Mesenchymal stem cell (in vitro differentiated cells and primary cell): ENCODE measurements around the gene DNAI4. TPM values are rescaled to one million over a fixed set of nuclear protein-coding genes. Genes with fewer than 3 reads are reported as not detected.
A peak's percentile ranks its signal among the peaks of the same experiment; 100 is the strongest.
"Not testable (repeated sequence)": the region's sequence is repeated elsewhere in the genome, so short reads cannot be mapped to it uniquely, and the experiment has no call there.

Source experiments
- DNase-seq: peaks from one replicate; pipeline ENCODE4 v3.0.0-alpha.2; 2013
- H2AFZ ChIP-seq: one replicate; pipeline ENCODE4 v1.6.1; 2013; ENCODE audit warnings: low read depth, mild to moderate bottlenecking, control low read depth, inconsistent platforms, low read length, moderate library complexity
- H2AK5ac ChIP-seq: 2 replicates; pipeline ENCODE4 v1.6.1; 2013; ENCODE audit warnings: low read length, moderate library complexity, mild to moderate bottlenecking, inconsistent platforms; ENCODE audit not compliant: severe bottlenecking
- H2BK120ac ChIP-seq: one replicate; pipeline ENCODE4 v1.6.1; 2013; ENCODE audit warnings: low read depth, mild to moderate bottlenecking, inconsistent platforms, low read length, moderate library complexity
- H2BK12ac ChIP-seq, 2 experiments: one replicate each; pipeline ENCODE4 v1.6.1; 2013; ENCODE audit warnings: inconsistent platforms in 2 of 2, low read length in 2 of 2, mild to moderate bottlenecking in 2 of 2, moderate library complexity in 2 of 2, control low read depth in 1 of 2
- H2BK15ac ChIP-seq: one replicate; pipeline ENCODE4 v1.6.1; 2013; ENCODE audit warnings: mild to moderate bottlenecking, low read depth, inconsistent platforms; ENCODE audit not compliant: poor library complexity, severe bottlenecking
- H2BK5ac ChIP-seq: 2 replicates; pipeline ENCODE4 v1.6.1; 2013; ENCODE audit warnings: low read depth, mild to moderate bottlenecking, low read length, control low read depth, inconsistent platforms; ENCODE audit not compliant: poor library complexity, severe bottlenecking
- H3K14ac ChIP-seq, 2 experiments: one replicate each; pipeline ENCODE4 v1.6.1; 2013; ENCODE audit warnings: inconsistent platforms in 2 of 2, low read length in 2 of 2, control low read depth in 1 of 2, mild to moderate bottlenecking in 1 of 2, moderate library complexity in 1 of 2
- H3K18ac ChIP-seq, 2 experiments: one replicate each; pipeline ENCODE4 v1.6.1; 2013; ENCODE audit warnings: inconsistent platforms in 2 of 2, low read length in 2 of 2, control low read depth in 1 of 2, low read depth in 1 of 2, mild to moderate bottlenecking in 1 of 2
- H3K23ac ChIP-seq, 2 experiments: one replicate each; pipeline ENCODE4 v1.6.1; 2013; ENCODE audit warnings: inconsistent platforms in 2 of 2, low read length in 2 of 2, mild to moderate bottlenecking in 2 of 2, moderate library complexity in 2 of 2, control low read depth in 1 of 2
- H3K27ac ChIP-seq: 2 replicates; pipeline ENCODE4 v1.5.1; 2013; ENCODE audit warnings: mild to moderate bottlenecking, moderate library complexity, low read length, control low read depth, inconsistent platforms; ENCODE audit not compliant: poor library complexity, severe bottlenecking
- H3K27me3 ChIP-seq, 2 experiments: 2 replicates each; pipeline versions ENCODE4 v1.6.1 to v1.7.0; 2013; ENCODE audit warnings: low read length in 2 of 2, mild to moderate bottlenecking in 2 of 2, moderate library complexity in 2 of 2, control low read depth in 1 of 2, inconsistent platforms in 1 of 2; ENCODE audit not compliant: control insufficient read depth in 1 of 2, insufficient read depth in 1 of 2
- H3K36me3 ChIP-seq, 2 experiments: 2 replicates each; pipeline versions ENCODE4 v1.6.1 to v1.7.0; 2013; ENCODE audit warnings: low read length in 2 of 2, control low read depth in 1 of 2, inconsistent platforms in 1 of 2, low read depth in 1 of 2, mild to moderate bottlenecking in 1 of 2; ENCODE audit not compliant: insufficient read depth in 2 of 2, control insufficient read depth in 1 of 2
- H3K4ac ChIP-seq, 2 experiments: one replicate each; pipeline ENCODE4 v1.6.1; 2013; ENCODE audit warnings: inconsistent platforms in 2 of 2, low read length in 2 of 2, mild to moderate bottlenecking in 2 of 2, moderate library complexity in 2 of 2, control low read depth in 1 of 2, low read depth in 1 of 2
- H3K4me1 ChIP-seq: 2 replicates; pipeline ENCODE4 v1.6.1; 2013; ENCODE audit warnings: low read depth, low read length, control low read depth; ENCODE audit not compliant: control insufficient read depth, insufficient read depth
- H3K4me2 ChIP-seq: 2 replicates; pipeline ENCODE4 v1.6.1; 2013; ENCODE audit warnings: low read length, mild to moderate bottlenecking, inconsistent platforms; ENCODE audit not compliant: poor library complexity, severe bottlenecking
- H3K4me3 ChIP-seq, 2 experiments: 2 replicates each; pipeline versions ENCODE4 v1.5.1 to v1.7.0; 2013; ENCODE audit warnings: low read length in 2 of 2, mild to moderate bottlenecking in 2 of 2, control low read depth in 1 of 2, low read depth in 1 of 2; ENCODE audit not compliant: insufficient read depth in 1 of 2
- H3K79me1 ChIP-seq: replicated peaks from 2 replicates; pipeline ENCODE4 v1.6.1; 2013; ENCODE audit warnings: mild to moderate bottlenecking, control low read depth, low read length, inconsistent platforms; ENCODE audit not compliant: poor library complexity, severe bottlenecking
- H3K9ac ChIP-seq: 2 replicates; pipeline ENCODE4 v1.7.0; 2013; ENCODE audit warnings: mild to moderate bottlenecking, low read length, moderate library complexity
- H3K9me3 ChIP-seq: 2 replicates; pipeline ENCODE4 v1.7.0; 2013; ENCODE audit warnings: mild to moderate bottlenecking, low read length; ENCODE audit not compliant: control insufficient read depth
- H4K8ac ChIP-seq: one replicate; pipeline ENCODE4 v1.6.1; 2013; ENCODE audit warnings: inconsistent platforms, mild to moderate bottlenecking, low read length, moderate library complexity
- H4K91ac ChIP-seq: one replicate; pipeline ENCODE4 v1.6.1; 2013; ENCODE audit warnings: mild to moderate bottlenecking, low read length, inconsistent platforms
- WGBS: methylation state at CpG from one replicate; pipeline ENCODE4 v1.1.7; 2013; ENCODE audit warnings: mixed read lengths; 5-methylcytosine and 5-hydroxymethylcytosine counted together
- polyA plus RNA-seq, 2 experiments: library from polyadenylated mRNA; stranded (reverse); fragments of 200-250 nt; gene quantifications; one replicate each; pipeline ENCODE4 v1.2.3, GENCODE V29; 2013

The DNAI4 gene
- 1.4 TPM for polyA plus RNA-seq (2013, experiment 1 of 2)
- 2.0 TPM for polyA plus RNA-seq (2013, experiment 2 of 2)

GRCh38 chr1:66924756-66925557 lies at the start of gene DNAI4, which contains the start of gene MIER1:
DNAI4 (minus strand) TSS chr1:66924856; CDS start chr1:66924831, 25 bp downstream.
MIER1 (plus strand) TSS chr1:66924990; CDS start chr1:66925029, 39 bp downstream.
- H2AK5ac ChIP-seq, result no peak within 1 kb of the TSS
- no peaks in the 10 kb centered on the region for H3K9me3 ChIP-seq
- no peak within 1 kb of the TSS for H3K14ac ChIP-seq
- H3K23ac ChIP-seq, result no peak within 1 kb of the TSS
- peaks cover 6 to 9% of the 10 kb centered on the region in 2 experiments for H3K36me3 ChIP-seq
- peak within 1 kb of the TSS in 1 of 2 experiments; percentile 40 for H2BK12ac ChIP-seq
- H3K27me3 ChIP-seq, result no peaks in the 10 kb centered on the region
- H3K79me1 ChIP-seq, result peaks cover 24% of the 10 kb centered on the region
- H3K27ac ChIP-seq, result peak within 1 kb of the TSS; percentile 97
- H3K4me1 ChIP-seq, result peaks cover 5% of the 10 kb centered on the region
- peak within 1 kb of the TSS; percentile 91 for H2BK5ac ChIP-seq
- H3K18ac ChIP-seq, result peak within 1 kb of the TSS; percentile 96 to 98
- H2AFZ ChIP-seq, result peak within 1 kb of the TSS; percentile 64
- peak within 1 kb of the TSS; percentile 92 for H2BK15ac ChIP-seq
- peak within 1 kb of the TSS; percentile 90 to 92 for H3K4ac ChIP-seq
- peak within 1 kb of the TSS; percentile 93 for H2BK120ac ChIP-seq
- H4K8ac ChIP-seq, result peak within 1 kb of the TSS; percentile 95
- H3K4me3 ChIP-seq, result peak within 1 kb of the TSS; percentile 92 to 96
- DNase-seq, result peak; percentile 99
- H4K91ac ChIP-seq, result peak within 1 kb of the TSS; percentile 93
- under 1% methylated on average over 46 of the region's 64 CpGs for WGBS
- H3K9ac ChIP-seq, result peak within 1 kb of the TSS; percentile 99
- H3K4me2 ChIP-seq, result peak within 1 kb of the TSS; percentile 86

GRCh38 chr1:66968574-66968973 lies 43.9 kb upstream of the DNAI4 start:
- no peak overlapping the region for H3K18ac ChIP-seq
- no peak overlapping the region for H4K91ac ChIP-seq
- H2BK5ac ChIP-seq, result no peak overlapping the region
- H3K4me2 ChIP-seq, result no peak overlapping the region
- H2AK5ac ChIP-seq, result no peak overlapping the region
- DNase-seq, result no peak
- H2BK12ac ChIP-seq, result no peak overlapping the region
- peaks cover 4 to 89% of the 10 kb centered on the region in 2 experiments for H3K36me3 ChIP-seq
- H3K4me3 ChIP-seq, result no peak overlapping the region
- H3K4ac ChIP-seq, result no peak overlapping the region
- WGBS, result 100% methylated on average over 2 of the region's 3 CpGs
- no peaks in the 10 kb centered on the region for H3K4me1 ChIP-seq
- no peak overlapping the region for H3K14ac ChIP-seq
- no peaks in the 10 kb centered on the region for H3K27me3 ChIP-seq
- no peak overlapping the region for H2AFZ ChIP-seq
- no peak overlapping the region for H4K8ac ChIP-seq
- H3K23ac ChIP-seq, result no peak overlapping the region
- H3K9ac ChIP-seq, result no peak overlapping the region
- H2BK15ac ChIP-seq, result no peak overlapping the region
- H2BK120ac ChIP-seq, result no peak overlapping the region
- peaks cover 4% of the 10 kb centered on the region for H3K79me1 ChIP-seq
- H3K9me3 ChIP-seq, result peaks cover 2% of the 10 kb centered on the region
- H3K27ac ChIP-seq, result no peak overlapping the region

DNA sequence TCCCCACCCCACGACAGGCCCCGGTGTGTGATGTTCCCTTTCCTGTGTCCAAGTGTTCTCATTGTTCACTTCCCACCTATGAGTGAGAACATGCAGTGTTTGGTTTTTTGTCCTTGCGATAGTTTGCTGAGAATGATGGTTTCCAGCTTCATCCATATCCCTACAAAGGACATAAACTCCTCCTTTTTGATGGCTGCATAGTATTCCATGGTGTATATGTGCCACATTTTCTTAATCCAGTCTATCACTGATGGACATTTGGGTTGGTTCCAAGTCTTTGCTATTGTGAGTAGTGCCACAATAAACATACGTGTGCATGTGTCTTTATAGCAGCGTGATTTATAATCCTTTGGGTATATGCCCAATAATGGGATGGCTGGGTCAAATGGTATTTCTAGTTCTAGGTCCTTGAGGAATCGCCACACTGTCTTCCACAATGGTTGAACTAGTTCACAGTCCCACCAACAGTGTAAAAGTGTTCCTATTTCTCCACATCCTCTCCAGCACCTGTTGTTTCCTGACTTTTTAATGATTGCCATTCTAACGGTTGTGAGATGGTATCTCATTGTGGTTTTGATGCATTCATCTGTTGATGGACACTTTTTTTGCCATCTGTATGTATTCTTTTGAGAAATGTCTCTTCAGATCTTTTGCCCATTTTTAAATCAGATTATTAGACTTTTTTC lies 41.7 kb upstream of the DNAI4 start:
- not testable (repeated sequence) for H3K18ac ChIP-seq, H3K23ac ChIP-seq, H3K27me3 ChIP-seq, H2AFZ ChIP-seq, H2BK12ac ChIP-seq, H3K9me3 ChIP-seq, H2BK120ac ChIP-seq, DNase-seq, H3K4ac ChIP-seq, H3K4me1 ChIP-seq, H3K14ac ChIP-seq, H2BK15ac ChIP-seq, H3K4me2 ChIP-seq, H2BK5ac ChIP-seq, H3K9ac ChIP-seq, H3K4me3 ChIP-seq, H4K91ac ChIP-seq, H2AK5ac ChIP-seq, H4K8ac ChIP-seq, H3K79me1 ChIP-seq, H3K27ac ChIP-seq
- H3K36me3 ChIP-seq, result peaks cover 9 to 91% of the 10 kb centered on the region in 2 experiments
- 100% methylated on average over 2 of the region's 7 CpGs for WGBS

DNA sequence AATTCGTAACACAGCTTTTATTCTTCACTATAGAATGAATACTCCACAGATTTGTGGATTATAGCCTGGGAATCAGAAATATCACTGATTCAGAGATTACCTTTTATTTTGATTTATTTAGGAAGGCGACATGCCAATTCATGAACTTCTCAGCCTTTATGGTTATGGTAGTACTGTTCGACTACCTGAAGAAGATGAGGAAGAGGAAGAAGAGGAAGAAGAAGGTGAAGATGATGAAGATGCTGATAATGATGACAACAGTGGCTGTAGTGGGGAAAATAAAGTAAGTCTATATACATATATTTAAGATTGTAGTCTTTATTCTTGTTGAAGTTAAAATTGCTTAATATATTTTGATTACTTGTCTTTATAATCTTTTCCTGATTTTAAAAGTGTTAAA lies 33.3 kb upstream of the DNAI4 start:
- WGBS, result 100% methylated on average over 2 of the region's 3 CpGs
- Histone ChIP-seq H4K8ac (no peak overlapping the region), H2AFZ (no peak overlapping the region), H2BK15ac (no peak overlapping the region), H2BK12ac (no peak overlapping the region), H3K27me3 (no peaks in the 10 kb centered on the region), H3K4me2 (no peak overlapping the region), H3K9ac (no peak overlapping the region), H3K14ac (no peak overlapping the region), H3K4me1 (no peaks in the 10 kb centered on the region), H2BK120ac (no peak overlapping the region), H3K4ac (no peak overlapping the region), H4K91ac (no peak overlapping the region), H3K23ac (no peak overlapping the region), H3K79me1 (peaks cover 16% of the 10 kb centered on the region), H2AK5ac (no peak overlapping the region), H3K4me3 (no peak overlapping the region), H3K36me3 (peaks cover 8 to 97% of the 10 kb centered on the region in 2 experiments), H3K27ac (no peak overlapping the region), H3K9me3 (no peaks in the 10 kb centered on the region), H3K18ac (no peak overlapping the region), H2BK5ac (no peak overlapping the region)
- no peak for DNase-seq
